ENCODE measurements around the gene MYOZ3. TPM values are rescaled to one million over a fixed set of nuclear protein-coding genes. Genes with fewer than 3 reads are reported as not detected.

MYOZ3 gene
- total RNA-seq, 1 experiment from 2014 or later = not detected

GRCh38 chr5:150632305-150633160, 28.5 kb upstream of the MYOZ3 start:
- intact Hi-C loops (cut with micrococcal nuclease; ENCODE audit: unreplicated experiment) = loop anchor here (10.0 kb wide), 1 partner anchor 178 kb away; no protein-coding TSS in a partner anchor
- TF ChIP-seq, protein P1, sequence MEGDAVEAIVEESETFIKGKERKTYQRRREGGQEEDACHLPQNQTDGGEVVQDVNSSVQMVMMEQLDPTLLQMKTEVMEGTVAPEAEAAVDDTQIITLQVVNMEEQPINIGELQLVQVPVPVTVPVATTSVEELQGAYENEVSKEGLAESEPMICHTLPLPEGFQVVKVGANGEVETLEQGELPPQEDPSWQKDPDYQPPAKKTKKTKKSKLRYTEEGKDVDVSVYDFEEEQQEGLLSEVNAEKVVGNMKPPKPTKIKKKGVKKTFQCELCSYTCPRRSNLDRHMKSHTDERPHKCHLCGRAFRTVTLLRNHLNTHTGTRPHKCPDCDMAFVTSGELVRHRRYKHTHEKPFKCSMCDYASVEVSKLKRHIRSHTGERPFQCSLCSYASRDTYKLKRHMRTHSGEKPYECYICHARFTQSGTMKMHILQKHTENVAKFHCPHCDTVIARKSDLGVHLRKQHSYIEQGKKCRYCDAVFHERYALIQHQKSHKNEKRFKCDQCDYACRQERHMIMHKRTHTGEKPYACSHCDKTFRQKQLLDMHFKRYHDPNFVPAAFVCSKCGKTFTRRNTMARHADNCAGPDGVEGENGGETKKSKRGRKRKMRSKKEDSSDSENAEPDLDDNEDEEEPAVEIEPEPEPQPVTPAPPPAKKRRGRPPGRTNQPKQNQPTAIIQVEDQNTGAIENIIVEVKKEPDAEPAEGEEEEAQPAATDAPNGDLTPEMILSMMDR (IDR thresholded peaks at IDR 0.05; ENCODE audit: unreplicated experiment) = no peak
- H3K9me3 Mint-ChIP-seq (ENCODE audit: low read depth, unreplicated experiment) = no peaks in the 10 kb centered on the region
- no peaks in the 10 kb centered on the region for H3K27me3 Mint-ChIP-seq (ENCODE audit: unreplicated experiment)
- H3K36me3 Mint-ChIP-seq (ENCODE audit: insufficient read depth, unreplicated experiment) = peaks cover 14% of the 10 kb centered on the region
- no peak for DNase-seq
- H3K4me1 Mint-ChIP-seq (ENCODE audit: low read depth, unreplicated experiment) = peaks cover 32% of the 10 kb centered on the region
- H3K4me3 Mint-ChIP-seq (ENCODE audit: low read depth, unreplicated experiment) = no peak overlapping the region
- CTCF ChIA-PET = no interaction called here
- peak overlapping the region; percentile 38 for H3K27ac Mint-ChIP-seq (ENCODE audit: unreplicated experiment)
- no TSS peak for BruUV-seq (replicated peaks)

DNA sequence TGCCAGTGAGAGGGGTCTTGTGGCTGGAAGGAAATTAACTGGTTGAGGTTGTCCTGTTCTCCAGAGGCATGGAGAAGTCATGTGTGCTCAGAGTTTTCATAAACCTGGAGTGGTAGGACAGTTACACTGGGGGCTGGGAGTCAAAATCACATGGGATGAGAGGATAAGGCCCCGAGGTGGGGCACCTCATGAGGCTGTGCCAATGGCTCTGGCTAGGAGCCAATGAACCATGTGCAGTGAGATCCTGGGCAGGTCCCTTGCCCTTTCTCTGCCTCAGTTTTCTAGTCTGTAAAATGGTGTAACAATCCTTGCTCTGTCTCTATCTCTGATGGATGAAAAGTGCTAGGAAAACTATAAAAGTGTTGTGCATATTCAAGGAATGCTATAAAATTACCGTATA, 27.6 kb upstream of the MYOZ3 start:
- DNase-seq = no peak
- Mint-ChIP-seq H3K36me3 (ENCODE audit: insufficient read depth, unreplicated experiment) (peaks cover 23% of the 10 kb centered on the region), H3K4me3 (ENCODE audit: low read depth, unreplicated experiment) (no peak overlapping the region), H3K27me3 (ENCODE audit: unreplicated experiment) (no peaks in the 10 kb centered on the region), H3K27ac (ENCODE audit: unreplicated experiment) (peak overlapping the region; percentile 38), H3K4me1 (ENCODE audit: low read depth, unreplicated experiment) (peaks cover 38% of the 10 kb centered on the region), H3K9me3 (ENCODE audit: low read depth, unreplicated experiment) (no peaks in the 10 kb centered on the region)
- BruUV-seq (replicated peaks) = no TSS peak
- intact Hi-C loops (cut with micrococcal nuclease; ENCODE audit: unreplicated experiment) = loop anchor here (10.0 kb wide), 1 partner anchor 179 kb away; no protein-coding TSS in a partner anchor
- TF ChIP-seq, protein P1 (IDR thresholded peaks at IDR 0.05; ENCODE audit: unreplicated experiment) = no peak
- CTCF ChIA-PET = no interaction called here

DNA sequence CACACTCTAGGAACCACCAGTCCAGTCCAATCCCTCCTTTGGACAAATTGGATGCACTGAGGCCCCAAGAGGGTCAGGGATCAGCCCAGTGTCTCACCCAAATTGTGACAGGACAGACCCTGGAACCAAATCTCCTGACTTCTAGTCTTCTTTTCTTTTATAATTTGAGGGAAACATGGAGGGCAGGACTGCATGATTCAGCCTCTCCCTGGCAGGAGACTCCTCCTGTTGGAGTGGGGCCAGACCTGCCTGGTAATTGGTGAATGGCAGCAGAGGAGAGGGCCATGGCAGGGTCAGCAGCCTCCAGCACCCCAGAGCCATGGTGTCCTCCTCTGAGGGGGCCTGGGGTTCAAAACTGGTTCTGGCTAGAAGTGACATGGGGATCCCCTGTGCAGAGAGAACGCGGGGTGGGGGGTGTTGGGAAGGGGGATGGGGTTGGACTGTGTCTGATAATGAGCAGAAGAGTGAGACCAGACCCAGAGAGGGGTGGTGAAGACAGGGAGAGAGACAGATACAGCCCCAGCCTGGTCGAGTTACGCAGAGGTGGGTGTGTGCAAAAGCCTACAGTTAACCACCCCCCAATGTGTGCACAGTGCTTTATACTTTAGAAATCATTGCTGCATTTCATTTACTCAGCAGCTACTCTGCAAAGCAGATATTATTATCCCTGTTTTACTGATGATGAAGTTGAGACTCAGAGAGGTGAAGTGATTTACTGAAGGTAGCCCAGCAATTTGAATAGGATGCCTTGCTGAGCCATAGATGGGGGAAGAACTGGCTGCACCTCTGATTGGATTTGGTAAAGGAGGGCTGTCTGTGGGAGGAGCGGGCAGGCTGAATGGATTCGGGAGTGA, 24.4 kb upstream of the MYOZ3 start:
- H3K36me3 Mint-ChIP-seq (ENCODE audit: insufficient read depth, unreplicated experiment) = peaks cover 39% of the 10 kb centered on the region
- H3K9me3 Mint-ChIP-seq (ENCODE audit: low read depth, unreplicated experiment) = no peaks in the 10 kb centered on the region
- intact Hi-C loops (cut with micrococcal nuclease; ENCODE audit: unreplicated experiment) = loop anchor here (1.0 to 10.0 kb wide), 2 partner anchors 20 to 182 kb away; no protein-coding TSS in a partner anchor
- H3K27me3 Mint-ChIP-seq (ENCODE audit: unreplicated experiment) = no peaks in the 10 kb centered on the region
- TF ChIP-seq, protein P1 (IDR thresholded peaks at IDR 0.05; ENCODE audit: unreplicated experiment) = no peak
- no TSS peak for BruUV-seq (replicated peaks)
- DNase-seq = peak; percentile 89
- H3K27ac Mint-ChIP-seq (ENCODE audit: unreplicated experiment) = peak overlapping the region; percentile 75
- CTCF ChIA-PET = no interaction called here
- H3K4me3 Mint-ChIP-seq (ENCODE audit: low read depth, unreplicated experiment) = peak overlapping the region; percentile 41
- peaks cover 70% of the 10 kb centered on the region for H3K4me1 Mint-ChIP-seq (ENCODE audit: low read depth, unreplicated experiment)

- no TSS peak for BruUV-seq (replicated peaks)
- peak; percentile 70 for DNase-seq
- H3K27me3 Mint-ChIP-seq (ENCODE audit: unreplicated experiment) = no peaks in the 10 kb centered on the region
- intact Hi-C loops (cut with micrococcal nuclease; ENCODE audit: unreplicated experiment) = loop anchor here (1.0 to 10.0 kb wide), 2 partner anchors 21 to 183 kb away; no protein-coding TSS in a partner anchor
- TF ChIP-seq, protein P1 (IDR thresholded peaks at IDR 0.05; ENCODE audit: unreplicated experiment) = no peak
- CTCF ChIA-PET = interaction anchor here (0.8 kb wide), 1 partner anchor 78 kb away, joined by 3 read pairs; no protein-coding TSS in a partner anchor
- H3K4me1 Mint-ChIP-seq (ENCODE audit: low read depth, unreplicated experiment) = peaks cover 75% of the 10 kb centered on the region
- peaks cover 39% of the 10 kb centered on the region for H3K36me3 Mint-ChIP-seq (ENCODE audit: insufficient read depth, unreplicated experiment)
- H3K4me3 Mint-ChIP-seq (ENCODE audit: low read depth, unreplicated experiment) = peak overlapping the region; percentile 41
- peak overlapping the region; percentile 75 for H3K27ac Mint-ChIP-seq (ENCODE audit: unreplicated experiment)
- no peaks in the 10 kb centered on the region for H3K9me3 Mint-ChIP-seq (ENCODE audit: low read depth, unreplicated experiment)
These were observed 23.6 kb upstream of the MYOZ3 start for GRCh38 chr5:150637245-150638052.
